Uterus (tissue), 4 donors: Measurements from ENCODE around the gene POLR3K. TPM values are rescaled to one million over a fixed set of nuclear protein-coding genes. Genes with fewer than 3 reads are reported as not detected.

ENCODE experiments used
- DNase-seq, 2 donors: peaks; one replicate each; pipeline ENCODE4 v3.0.0-alpha.2; 2019 to 2020
- H3K27ac ChIP-seq, 2 donors: fragments of 200-600 bp; sonication (generic); 1 replicate in 1 of 2; 2 replicates in 1 of 2; pipeline ENCODE4 v1.5.1; 2016 to 2018
- H3K27me3 ChIP-seq, 2 donors: fragments of 200-600 bp; sonication (generic); one replicate each; pipeline ENCODE4 v1.5.1; 2018 to 2019; ENCODE audit warnings: control low read depth in 1 of 2
- H3K36me3 ChIP-seq, 2 donors: fragments of 200-600 bp; sonication (generic); one replicate each; pipeline ENCODE4 v1.5.1; 2019; ENCODE audit warnings: control low read depth in 1 of 2
- H3K4me1 ChIP-seq, 2 donors: fragments of 200-600 bp; sonication (generic); one replicate each; pipeline ENCODE4 v1.5.1; 2018 to 2019; ENCODE audit warnings: control low read depth in 1 of 2
- H3K4me3 ChIP-seq, 2 donors: fragments of 200-600 bp; sonication (generic); 1 replicate in 1 of 2; 2 replicates in 1 of 2; pipeline ENCODE4 v1.5.1; 2018 to 2019; ENCODE audit warnings: mild to moderate bottlenecking in 1 of 2
- H3K9me3 ChIP-seq, 2 donors: fragments of 200-600 bp; sonication (generic); one replicate each; pipeline ENCODE4 v1.5.1; 2019; ENCODE audit warnings: control low read depth in 1 of 2
- CTCF ChIP-seq, 4 experiments: fragments of 200-600 bp in 2 of 4; fragments of 450-650 bp in 2 of 4; sonication (generic) in 2 of 4; IDR thresholded peaks; one replicate each; pipeline ENCODE4 v1.5.1; 2016 to 2019; ENCODE audit warnings: antibody characterized with exemption in 4 of 4, mild to moderate bottlenecking in 2 of 4, moderate library complexity in 1 of 4
- POLR2A ChIP-seq, 2 donors: fragments of 450-650 bp; IDR thresholded peaks; one replicate each; pipeline ENCODE4 v1.6.1; 2016; ENCODE audit warnings: antibody characterized with exemption in 2 of 2, mild to moderate bottlenecking in 1 of 2, moderate library complexity in 1 of 2
- intact Hi-C: fragments of 100-400 bp; cut with DNase I; formaldehyde crosslinking; loops from one replicate; pipeline ENCODE4 v1.15.1; 2023; ENCODE audit warnings: low total_unique reads
- total RNA-seq, 4 donors: library from RNA; depleted of rRNA in 3 of 4; stranded (reverse); fragments of >200 nt in 3 of 4; gene quantifications; one replicate each; pipeline versions ENCODE4 v1.1.0 to v1.2.4, GENCODE V29; 2014 to 2023
- donor health status: DM: yes; HTN: yes; CAD: no.

The POLR3K gene
- total RNA-seq, 4 donors from 2014 or later = 0.51 to 12.3 (median 4.0) TPM

GRCh38 chr16:71540-72401 lies 18.4 kb upstream of the POLR3K start:
- intact Hi-C loops = no loop called here
- peaks cover 4 to 48% of the 10 kb centered on the region in 2 donors for H3K4me1 ChIP-seq
- no peaks in the 10 kb centered on the region for H3K36me3 ChIP-seq
- H3K4me3 ChIP-seq = peak overlapping the region; percentile 75 to 87
- H3K27ac ChIP-seq = peak overlapping the region; percentile 93
- no peaks in the 10 kb centered on the region for H3K27me3 ChIP-seq
- peak in 1 of 2 donors; percentile 44 for TF ChIP-seq POLR2A (IDR thresholded peaks at IDR 0.05)
- peak in 1 of 4 experiments; percentile 7 for TF ChIP-seq CTCF (IDR thresholded peaks at IDR 0.05)
- DNase-seq = peak; percentile 81 to 84
- H3K9me3 ChIP-seq = no peaks in the 10 kb centered on the region

DNA sequence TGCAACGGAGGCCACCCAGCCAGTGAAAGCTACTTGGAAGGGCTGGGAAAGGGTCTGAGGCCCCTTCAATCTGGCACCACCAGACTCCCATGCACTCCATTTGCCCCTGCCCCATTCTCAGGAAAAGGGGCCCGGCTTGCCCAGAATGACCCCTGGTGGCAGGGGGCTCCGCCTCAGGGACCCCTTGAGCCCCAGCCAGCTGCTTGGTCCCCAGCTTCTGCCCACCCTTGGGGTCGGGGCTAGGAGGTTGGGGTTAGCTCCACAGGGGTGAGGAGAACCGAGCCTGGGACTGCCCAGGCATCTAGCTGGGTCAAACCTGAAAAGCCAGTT lies 17.8 kb upstream of the POLR3K start:
- Histone ChIP-seq H3K27me3 (no peaks in the 10 kb centered on the region), H3K4me3 (peak overlapping the region; percentile 75 to 87), H3K36me3 (no peaks in the 10 kb centered on the region), H3K4me1 (peaks cover 0 to 42% of the 10 kb centered on the region in 2 donors), H3K9me3 (no peaks in the 10 kb centered on the region), H3K27ac (peak overlapping the region; percentile 93)
- no peak for TF ChIP-seq CTCF (IDR thresholded peaks at IDR 0.05)
- no peak for TF ChIP-seq POLR2A (IDR thresholded peaks at IDR 0.05)
- intact Hi-C loops = no loop called here
- no peak for DNase-seq

GRCh38 chr16:69181-69580 lies 15.8 kb upstream of the POLR3K start:
- Histone ChIP-seq H3K27ac (no peak overlapping the region), H3K9me3 (no peaks in the 10 kb centered on the region), H3K27me3 (no peaks in the 10 kb centered on the region), H3K4me1 (peaks cover 0 to 30% of the 10 kb centered on the region in 2 donors), H3K36me3 (no peaks in the 10 kb centered on the region), H3K4me3 (no peak overlapping the region)
- DNase-seq = no peak
- TF ChIP-seq CTCF (IDR thresholded peaks at IDR 0.05) (no peak), POLR2A (IDR thresholded peaks at IDR 0.05) (no peak)
- intact Hi-C loops = no loop called here

- H3K9me3 ChIP-seq = no peaks in the 10 kb centered on the region
- DNase-seq = no peak
- H3K27me3 ChIP-seq = no peaks in the 10 kb centered on the region
- no peak overlapping the region for H3K4me3 ChIP-seq
- H3K4me1 ChIP-seq = peaks cover 0 to 30% of the 10 kb centered on the region in 2 donors
- H3K27ac ChIP-seq = no peak overlapping the region
- no peaks in the 10 kb centered on the region for H3K36me3 ChIP-seq
- intact Hi-C loops = no loop called here
- TF ChIP-seq CTCF (IDR thresholded peaks at IDR 0.05) (no peak), POLR2A (IDR thresholded peaks at IDR 0.05) (no peak)
Observed at GRCh38 chr16:67884-68789, 14.7 kb upstream of the POLR3K start.
